DMS79 treated with DMSO at 0.1 percent for 48 hours (cell line): ENCODE measurements around the gene ELF2.
"Not testable (repeated sequence)": the region's sequence is repeated elsewhere in the genome, so short reads cannot be mapped to it uniquely, and the experiment has no call there.

Experiments used
- DNase-seq: peaks from one replicate; lab custom pipeline; 2025; lab: John Stamatoyannopoulos, UW

ELF2 gene

DNA sequence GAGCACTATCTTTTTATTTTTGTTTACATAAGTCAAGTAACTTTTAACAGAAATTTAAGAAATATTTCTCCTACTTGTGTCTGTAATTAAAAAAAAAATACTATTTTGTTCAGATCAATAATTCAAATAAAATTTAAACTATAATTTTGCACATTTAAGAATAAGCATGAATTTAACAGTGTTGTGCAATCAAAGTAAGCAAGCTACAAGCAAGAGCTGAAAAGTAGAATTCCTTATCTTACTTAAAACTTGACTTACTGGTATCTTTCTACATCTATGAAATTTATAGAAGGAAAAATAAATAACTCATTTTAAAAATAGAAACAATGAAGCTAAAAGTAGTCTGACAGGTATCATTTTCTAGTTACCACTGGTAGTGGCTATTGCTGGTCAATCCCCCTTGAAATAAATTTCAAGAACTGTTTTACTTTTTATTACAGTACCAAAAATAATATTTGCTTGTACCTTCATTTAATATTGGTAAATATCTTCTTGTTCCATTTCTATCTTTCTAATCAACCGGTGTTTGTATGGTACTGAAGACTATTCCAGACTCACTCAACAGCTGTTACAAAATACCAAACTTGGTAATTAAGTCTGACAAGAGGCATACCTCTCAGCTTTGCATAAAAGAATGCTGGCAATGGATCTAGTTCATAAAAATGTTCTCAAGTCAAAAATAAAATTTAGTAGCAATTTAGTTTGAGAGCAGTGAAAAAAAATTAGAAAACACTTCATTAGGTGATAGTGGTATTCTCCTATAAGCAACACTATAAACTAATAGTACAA lies 99.3 kb downstream of the ELF2 start:
- no peak for DNase-seq

DNA sequence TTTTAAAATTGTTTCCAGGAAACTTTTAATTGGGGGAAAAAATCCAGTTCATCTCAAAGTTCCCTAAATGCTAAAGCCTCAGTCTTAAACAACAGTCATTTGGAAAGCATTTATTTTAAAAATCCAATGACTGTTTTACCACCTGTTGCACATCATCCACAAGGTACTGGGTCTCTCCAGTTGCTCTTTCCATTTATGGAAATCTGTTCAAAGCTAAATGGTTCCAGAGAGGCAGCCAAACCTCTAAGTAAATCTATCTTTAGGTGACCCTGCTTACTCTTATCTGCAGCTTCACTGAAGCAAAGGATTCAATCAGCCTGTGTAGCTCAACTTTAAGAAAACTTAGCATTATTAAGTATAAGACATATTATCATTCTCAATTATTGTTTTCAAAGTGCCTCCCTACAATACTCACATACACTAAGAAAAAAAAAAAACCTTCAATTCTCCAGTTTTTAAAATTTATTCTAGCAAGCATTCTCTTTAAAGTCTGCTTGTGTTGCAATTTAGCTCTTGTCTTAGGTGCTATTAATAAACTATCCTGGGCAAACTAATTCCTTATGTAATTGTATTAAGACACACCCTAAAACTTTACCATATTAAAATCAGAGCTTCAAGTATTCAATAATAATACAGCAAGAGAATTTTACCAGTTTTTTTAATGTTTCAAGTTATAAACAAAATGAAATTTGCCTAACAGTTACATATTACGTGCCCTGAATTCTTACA lies 100.8 kb downstream of the ELF2 start:
- no peak for DNase-seq

DNA sequence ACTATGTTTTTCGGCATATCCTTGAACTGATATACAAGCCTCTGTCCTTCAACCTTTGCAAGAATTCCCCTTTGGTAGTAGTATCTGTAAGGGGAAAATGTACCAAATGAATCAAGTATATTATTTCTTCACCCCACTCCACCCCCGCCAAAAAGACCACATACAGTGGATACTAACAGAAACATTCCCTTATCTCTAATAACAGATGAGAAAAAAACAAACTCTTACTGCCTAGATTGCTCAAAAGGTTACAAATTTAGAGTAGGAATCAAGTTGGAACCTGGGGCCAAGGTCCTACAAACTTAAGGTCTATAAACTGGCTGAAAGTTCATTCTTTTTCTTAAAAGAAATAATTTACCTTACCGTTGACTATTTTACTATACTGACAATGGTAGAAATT lies 116.4 kb downstream of the ELF2 start:
- no peak for DNase-seq

DNA sequence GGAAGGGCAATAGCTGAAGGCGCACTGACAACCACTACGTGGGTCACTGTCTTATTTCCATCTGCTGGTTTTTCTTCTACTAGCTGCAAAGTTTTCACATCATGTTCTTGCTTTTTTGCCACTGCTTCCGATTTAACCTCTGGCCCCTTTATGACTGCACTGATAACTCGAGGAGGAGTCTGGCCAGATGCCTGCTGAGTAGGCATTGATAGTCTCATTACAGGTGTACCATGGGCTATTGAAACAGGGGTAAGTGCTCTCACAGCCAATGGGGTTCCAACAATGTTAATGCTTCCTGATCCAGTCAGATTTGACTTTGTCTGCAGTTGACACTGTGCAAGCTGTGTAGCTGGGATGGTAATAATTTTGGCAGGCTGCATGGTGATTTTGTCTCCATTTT lies 118.0 kb downstream of the ELF2 start:
- not testable (repeated sequence) for DNase-seq

DNA sequence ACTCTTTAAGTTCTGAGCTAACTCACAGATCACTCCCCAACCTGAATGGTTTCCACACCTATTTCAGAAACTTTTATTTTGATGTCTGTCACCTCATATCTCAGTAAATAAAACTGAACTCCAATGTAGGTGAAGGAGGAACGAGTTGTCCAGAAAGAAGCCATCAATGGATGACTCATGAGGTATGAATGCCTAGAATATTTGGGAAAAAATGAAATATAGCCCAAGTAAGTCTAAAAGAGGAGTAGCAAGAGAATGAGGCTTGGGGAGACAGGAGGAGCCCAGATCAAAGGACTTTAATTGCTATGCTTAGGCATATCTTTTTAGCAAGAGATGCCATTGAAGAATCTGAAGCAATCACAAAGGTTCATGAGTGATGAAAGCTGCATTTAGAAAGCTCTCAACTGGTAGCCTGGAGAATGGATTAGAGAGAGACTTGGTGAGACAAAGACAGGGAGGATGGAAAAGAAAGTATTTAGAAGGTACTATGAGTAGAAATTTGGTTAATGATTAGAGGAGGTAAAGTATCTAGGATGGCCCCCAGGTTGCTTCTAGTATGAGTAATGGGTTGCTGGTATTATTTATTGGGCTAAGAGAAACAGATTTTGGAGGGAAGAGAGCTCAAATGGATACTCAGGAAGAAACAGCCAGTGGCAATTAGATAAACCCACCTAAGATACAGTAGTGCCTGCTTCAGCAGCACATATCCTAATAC lies 122.1 kb downstream of the ELF2 start:
- no peak for DNase-seq

DNA sequence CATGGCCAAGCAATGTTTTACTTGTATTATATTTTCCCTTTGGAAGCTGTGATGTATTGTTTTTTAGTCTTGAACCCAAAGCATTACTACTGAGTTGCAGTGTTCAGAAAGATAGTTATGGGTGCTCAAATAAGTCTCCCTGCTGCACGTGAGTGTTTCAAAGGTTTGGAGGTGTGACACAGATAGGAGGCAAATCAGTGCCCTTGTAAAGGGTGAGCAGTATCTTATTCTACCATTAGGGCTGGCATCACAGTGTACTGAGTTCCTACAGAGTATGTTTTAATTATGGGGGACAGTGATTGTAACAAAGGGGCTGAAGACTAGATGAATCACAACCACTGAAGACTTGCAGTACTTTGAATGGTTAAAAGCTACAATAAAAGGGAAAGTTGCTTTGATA lies 123.1 kb downstream of the ELF2 start:
- DNase-seq, result no peak

DNA sequence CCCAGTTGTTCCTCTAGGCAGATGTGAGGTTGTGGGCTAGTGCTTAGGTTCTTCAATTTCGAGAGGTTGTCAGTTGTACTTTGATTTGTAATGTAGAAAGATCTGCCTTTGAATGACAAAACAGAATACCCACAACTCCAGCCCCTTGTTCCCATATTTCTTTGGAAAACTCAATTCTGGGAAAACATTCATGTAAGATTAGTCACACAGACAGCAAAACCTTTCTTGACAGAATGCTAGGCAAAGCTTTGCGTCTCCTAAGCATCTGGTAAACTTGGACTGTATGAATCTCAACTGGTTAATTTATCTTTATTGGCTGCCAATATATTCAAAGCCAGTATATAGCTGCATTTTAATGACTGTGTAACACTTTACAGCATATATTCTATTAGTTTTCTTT lies 126.6 kb downstream of the ELF2 start:
- no peak for DNase-seq

DNA sequence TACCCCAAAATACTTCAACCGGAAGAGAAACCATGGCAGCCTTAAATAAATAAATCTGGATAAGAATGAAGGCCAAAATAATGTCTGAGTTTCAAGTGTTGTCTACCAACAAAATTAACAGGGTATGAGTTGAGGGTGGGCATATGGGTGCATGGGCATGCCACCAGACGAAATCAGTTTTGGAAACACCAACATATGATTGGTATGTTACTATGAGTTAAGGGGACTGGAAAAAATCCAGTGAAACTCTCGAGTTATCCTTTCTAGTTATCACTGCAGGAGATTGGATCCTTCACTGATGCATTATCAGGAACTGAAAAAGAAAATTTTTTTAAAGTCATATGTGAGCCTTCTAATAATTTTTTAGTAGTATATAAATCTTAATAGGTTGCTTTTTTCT lies 129.0 kb downstream of the ELF2 start:
- no peak for DNase-seq

DNA sequence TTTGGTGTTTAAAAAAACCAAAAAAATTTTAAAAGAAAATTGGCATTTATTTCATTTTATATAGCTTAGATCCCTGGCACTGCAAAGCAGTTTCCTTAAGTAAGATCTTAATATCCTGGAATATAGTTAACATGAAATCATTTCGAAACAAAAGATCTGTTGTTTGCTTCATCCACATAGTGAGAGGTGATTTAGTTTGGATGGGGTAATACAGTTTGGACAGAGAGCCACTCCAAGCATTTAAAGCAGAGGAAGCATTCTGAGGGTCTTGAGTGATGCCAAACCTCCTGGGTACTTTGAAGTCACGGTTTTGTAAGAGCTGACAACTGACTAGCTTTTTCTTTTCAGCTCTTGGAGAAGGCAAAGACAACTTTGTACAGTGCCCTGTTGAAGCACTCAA lies 132.7 kb downstream of the ELF2 start:
- DNase-seq, result no peak

DNA sequence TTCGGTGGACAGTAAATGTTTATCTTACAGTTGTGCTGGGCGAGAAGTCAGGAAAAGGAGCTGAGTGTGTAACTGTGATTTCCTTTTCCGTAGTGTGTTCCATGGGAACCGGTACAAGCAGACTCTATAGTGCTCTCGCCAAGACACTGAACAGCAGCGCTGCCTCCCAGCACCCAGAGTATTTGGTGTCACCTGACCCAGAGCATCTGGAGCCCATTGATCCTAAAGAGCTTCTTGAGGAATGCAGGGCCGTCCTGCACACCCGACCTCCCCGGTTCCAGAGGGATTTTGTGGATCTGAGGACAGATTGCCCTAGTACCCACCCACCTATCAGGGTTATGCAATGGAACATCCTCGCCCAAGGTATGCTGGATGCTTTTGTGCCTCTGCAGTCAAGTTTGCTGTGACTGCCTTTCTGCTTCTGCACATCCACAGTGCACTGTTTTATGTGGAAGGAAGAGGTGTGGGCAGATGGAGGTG lies 134.0 kb downstream of the ELF2 start:
- DNase-seq, result no peak

DNA sequence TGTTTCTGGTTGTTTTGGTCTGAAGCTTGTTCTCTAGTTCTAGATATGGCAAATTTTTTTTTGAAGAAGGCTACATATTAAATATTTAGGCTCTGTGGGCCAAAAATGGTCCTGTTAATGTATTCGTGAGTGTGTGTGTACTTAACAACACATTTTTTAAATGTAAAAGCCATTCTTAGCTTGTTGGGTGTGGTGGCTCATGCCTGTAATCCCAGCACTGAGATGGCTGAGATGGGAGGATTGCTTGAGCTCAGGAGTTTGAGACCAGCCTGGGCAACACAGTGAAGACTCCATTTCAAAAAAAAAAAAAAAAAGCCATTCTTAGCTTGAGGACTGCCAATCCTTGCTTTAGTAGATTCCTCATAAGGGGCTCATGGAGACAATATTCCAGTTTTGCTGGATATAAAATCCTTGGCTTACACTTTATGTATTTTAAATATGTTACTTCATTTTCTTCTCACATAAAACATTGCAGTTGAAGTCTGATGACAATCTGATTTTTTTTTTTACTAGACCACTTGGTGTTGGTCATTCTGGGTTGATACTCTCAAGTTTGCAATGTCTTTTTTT lies 138.1 kb downstream of the ELF2 start:
- DNase-seq, result no peak

DNA sequence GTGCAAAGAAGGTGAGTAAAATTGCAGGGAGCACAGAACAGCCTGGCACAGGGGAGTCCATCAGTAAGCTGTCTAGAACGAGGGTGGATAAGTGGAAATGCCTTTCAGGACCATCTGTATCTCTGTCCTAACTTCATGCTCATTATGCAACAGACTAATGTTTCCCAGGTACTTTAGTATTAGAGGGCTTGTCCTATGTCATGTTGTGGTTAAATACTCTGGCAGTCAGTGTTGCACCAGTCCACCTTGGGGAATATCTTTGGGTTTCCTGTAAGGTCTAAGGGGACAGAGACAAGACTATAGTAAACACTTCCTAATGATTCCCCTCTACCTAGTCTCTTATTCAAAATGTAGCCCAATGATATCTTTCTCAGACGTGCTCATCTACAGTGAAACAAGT lies 140.1 kb downstream of the ELF2 start:
- DNase-seq, result no peak

DNA sequence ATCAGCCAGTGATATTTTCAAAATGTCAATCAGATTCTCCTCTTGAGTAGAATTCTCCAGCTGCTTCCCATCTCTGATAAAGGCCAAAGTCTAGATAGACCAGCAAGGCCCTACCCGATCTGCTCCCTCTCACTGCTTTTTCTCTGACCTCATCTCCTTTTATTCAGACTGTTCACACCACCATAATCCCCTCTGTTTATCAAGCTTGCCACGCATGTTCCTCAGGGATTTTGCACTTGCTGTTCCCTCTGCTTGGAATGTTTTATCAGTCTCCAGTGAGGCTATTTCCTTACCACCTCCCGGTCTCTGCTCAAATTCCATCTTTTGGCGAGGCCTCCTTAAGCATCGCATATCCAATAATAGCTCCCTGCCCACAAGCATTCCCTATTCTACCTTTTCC lies 141.4 kb downstream of the ELF2 start:
- no peak for DNase-seq

DNA sequence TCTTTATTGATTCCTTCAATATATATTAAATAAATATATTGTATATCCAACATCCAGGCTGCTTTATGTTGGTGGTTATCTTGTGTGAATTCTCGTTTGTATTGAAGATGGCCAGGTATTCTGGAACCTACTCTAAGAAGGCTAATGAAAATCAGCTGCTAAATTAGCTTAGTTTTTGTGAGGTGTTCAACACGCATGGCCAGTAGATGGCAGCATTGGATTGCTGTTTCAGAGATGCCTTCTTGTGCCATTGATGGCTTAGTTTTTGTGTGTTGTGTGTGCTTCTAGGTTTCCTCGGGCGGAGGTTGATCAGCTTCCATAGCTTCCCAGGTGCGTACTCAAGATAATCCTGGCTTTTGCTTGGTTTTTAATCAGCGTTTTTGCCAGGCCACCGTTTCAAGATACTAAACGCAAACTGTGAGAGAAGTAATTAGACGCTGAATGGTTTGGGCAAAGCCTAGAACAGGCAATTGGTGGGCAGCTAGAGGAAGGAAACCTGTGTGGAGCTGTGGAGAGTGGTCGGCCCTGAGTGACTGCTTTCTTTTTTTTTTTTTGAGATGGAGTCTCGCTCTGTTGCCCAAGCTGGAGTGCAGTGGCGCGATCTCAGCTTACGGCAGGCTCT lies 146.3 kb downstream of the ELF2 start:
- peak; percentile 33 for DNase-seq

DNA sequence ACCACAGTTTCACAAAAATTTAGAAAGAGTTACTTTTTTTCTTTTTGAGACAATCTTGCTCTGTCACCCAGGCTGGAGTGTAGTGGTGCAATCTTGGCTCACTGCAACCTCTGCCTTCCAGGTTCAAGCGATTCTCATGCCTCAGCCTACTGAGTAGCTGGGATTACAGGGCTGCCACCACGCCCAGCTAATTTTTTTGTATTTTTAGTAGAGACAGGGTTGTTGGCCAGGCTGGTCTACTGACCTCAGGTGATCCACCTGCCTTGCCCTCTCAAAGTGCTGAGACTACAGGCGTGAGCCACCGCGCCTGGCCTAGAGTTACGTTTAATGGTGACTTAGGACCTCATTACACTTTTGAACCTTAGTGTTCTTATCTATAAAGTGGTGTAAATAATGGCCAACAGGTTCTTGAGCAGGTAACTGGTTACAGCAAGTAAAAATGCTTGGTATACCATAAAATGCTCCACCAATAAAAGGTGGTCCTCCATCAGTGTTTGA lies 147.1 kb downstream of the ELF2 start:
- DNase-seq, result not testable (repeated sequence)

DNA sequence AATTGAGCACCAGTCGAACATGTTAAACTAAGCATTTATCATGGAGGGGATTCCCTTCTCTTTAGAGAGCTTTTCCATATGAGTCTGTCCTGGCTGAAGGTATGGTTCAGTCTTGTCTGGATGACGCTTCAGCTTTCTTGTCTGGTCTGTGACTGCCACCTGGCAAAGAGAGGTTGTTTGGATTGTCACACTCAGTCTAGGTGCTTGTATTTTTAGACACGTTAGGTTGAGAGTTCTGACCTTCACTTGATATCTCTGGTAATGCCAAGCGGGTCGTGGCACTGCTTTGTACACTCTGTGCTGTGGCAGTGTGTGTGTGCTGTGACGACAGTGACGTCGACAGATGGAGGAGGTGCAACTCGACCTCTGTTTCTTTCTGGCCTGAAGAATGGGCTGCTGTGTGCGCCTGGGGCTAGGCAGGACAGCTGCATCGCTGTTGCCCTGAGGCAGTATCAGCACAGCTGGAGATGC lies 148.8 kb downstream of the ELF2 start:
- no peak for DNase-seq

DNA sequence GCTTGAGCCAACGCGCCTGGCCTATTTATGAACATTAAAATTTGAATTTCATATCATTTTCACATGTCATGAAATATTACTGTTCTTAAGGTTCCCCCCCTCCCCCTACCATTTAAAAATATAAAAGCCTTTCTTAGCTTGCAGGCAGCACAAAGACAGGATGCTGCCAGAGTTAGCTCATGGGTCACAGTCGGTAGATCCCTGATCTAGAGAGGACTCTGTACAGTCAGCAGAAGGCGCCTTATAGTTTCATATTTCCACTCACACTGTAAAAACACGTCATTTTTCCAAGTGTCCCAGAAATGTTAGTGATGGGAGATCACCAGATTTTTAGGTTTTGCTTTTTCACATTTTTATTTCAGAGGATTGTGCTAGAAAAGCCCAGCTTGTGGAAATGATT lies 149.2 kb downstream of the ELF2 start:
- no peak for DNase-seq

DNA sequence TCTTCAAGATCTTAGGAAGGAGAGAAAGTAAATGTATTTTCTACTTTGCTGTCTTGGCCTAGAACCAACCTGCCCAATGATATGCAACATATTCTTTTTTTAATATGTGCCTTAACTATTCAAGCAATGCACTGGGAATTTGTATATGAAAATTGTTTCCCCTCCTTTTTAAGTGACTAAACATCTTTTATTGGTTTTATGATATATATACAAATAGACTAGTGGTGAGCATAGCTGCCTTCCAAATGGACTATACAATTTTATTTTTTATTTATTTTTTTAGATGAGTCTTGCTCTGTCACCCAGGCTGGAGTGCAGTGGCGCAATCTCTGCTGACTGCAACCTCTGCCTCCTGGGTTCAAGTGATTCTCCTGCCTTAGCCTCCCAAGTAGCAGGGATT lies 151.2 kb downstream of the ELF2 start:
- DNase-seq, result no peak

DNA sequence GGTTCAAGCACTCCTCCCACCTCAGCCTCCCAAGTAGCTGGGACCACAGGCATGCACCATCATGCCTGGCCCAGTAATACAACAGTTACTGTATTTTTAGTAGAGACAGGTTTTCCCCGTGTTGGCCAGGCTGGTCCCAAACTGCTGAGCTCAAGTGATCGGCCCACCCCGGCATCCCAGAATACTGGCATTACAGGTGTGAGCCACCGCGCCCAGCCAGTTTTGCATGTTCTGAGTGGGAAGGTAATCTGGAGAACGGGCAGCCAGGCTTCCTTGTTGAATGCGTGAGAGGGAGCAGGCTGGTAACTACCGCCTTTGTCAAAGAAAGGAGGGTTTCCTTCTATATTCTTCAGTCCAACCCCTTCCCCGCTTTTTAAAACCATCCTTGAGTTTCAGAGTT lies 152.3 kb downstream of the ELF2 start:
- DNase-seq, result no peak

DNA sequence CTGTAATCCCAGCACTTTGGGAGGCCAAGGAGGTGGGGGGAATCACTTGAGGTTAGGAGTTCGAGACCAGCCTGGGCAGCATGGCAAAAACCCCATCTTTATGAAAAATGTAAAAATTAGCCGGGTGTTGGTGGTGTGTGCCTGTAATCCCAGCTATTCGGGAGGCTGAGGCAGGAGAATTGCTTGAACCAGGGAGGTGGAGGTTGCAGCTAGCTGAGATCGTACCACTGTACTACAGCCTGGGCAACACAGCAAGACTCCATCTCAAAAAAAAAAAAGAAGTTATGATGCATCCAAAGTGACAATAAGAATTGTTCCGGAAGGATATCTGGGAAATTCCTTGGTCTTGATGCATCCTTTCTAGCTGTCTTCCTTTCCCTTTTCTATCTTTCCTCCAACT lies 154.2 kb downstream of the ELF2 start:
- no peak for DNase-seq

DNA sequence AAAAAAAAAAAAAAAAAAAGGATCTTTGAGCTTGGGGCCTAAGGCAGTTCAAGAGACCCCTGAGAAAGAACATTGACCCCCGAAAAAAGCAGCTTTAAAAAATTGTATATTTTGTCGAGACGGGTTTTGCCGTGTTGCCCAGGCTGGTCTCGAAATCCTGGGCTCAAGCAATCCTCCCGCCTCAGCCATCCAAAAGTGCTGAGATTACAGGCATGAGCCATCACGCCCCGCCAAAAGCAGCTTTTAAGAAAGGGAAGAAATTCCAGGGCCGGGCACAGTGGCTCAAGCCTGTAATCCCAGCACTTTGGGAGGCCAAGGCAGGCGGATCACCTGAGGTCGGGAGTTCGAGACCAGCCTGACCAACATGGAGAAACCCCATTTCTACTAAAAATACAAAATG lies 155.9 kb downstream of the ELF2 start:
- DNase-seq, result not testable (repeated sequence)

DNA sequence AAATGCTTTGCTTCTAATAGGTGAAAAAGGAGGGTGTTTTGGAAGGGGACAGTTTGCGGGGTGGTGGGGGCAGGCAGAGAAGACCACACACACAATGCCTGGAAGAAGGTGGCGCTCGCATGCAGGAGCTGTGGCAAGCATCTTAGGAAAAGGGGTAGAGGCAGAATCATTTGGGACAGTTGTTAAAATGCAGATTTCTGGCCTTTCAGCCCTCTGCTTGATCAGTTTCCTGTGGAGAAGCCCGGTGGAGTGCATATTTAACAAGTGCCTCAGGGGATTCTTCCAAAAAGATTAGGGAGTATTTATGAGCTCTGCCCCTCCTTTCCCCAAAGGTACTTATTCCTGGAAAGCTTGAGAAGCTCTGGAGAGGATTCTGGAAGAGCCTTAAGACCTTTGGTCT lies 156.6 kb downstream of the ELF2 start:
- no peak for DNase-seq
